ENCODE results near the gene FARP2. TPM values are rescaled to one million over a fixed set of nuclear protein-coding genes. Genes with fewer than 3 reads are reported as not detected.

FARP2 gene
- total RNA-seq, 1 donor from 2014 or later = 36.6 TPM

- intact Hi-C loops (cut with micrococcal nuclease) = no loop called here
- no peak overlapping the region for H3K4me3 Mint-ChIP-seq
- no peaks in the 10 kb centered on the region for H3K9me3 Mint-ChIP-seq
- no peak for DNase-seq (ENCODE audit: low spot score)
- H3K36me3 Mint-ChIP-seq (ENCODE audit: low read depth) = no peaks in the 10 kb centered on the region
- no peaks in the 10 kb centered on the region for H3K4me1 Mint-ChIP-seq (ENCODE audit: low read depth)
- H3K27me3 Mint-ChIP-seq (ENCODE audit: insufficient read depth) = peaks cover 1% of the 10 kb centered on the region
- H3K27ac Mint-ChIP-seq = no peak overlapping the region
These were observed 127.2 kb downstream of the FARP2 start for GRCh38 chr2:241483305-241483704.

- no peak overlapping the region for H3K27ac Mint-ChIP-seq
- H3K9me3 Mint-ChIP-seq = no peaks in the 10 kb centered on the region
- peaks cover 1% of the 10 kb centered on the region for H3K27me3 Mint-ChIP-seq (ENCODE audit: insufficient read depth)
- H3K4me3 Mint-ChIP-seq = no peak overlapping the region
- no peak for DNase-seq (ENCODE audit: low spot score)
- intact Hi-C loops (cut with micrococcal nuclease) = no loop called here
- H3K36me3 Mint-ChIP-seq (ENCODE audit: low read depth) = no peaks in the 10 kb centered on the region
- H3K4me1 Mint-ChIP-seq (ENCODE audit: low read depth) = no peaks in the 10 kb centered on the region
These were observed 129.3 kb downstream of the FARP2 start for GRCh38 chr2:241485172-241485911.

- Mint-ChIP-seq H3K4me3 (no peak overlapping the region), H3K27me3 (ENCODE audit: insufficient read depth) (peaks cover 1% of the 10 kb centered on the region), H3K36me3 (ENCODE audit: low read depth) (peaks cover 2% of the 10 kb centered on the region), H3K27ac (no peak overlapping the region), H3K4me1 (ENCODE audit: low read depth) (no peaks in the 10 kb centered on the region), H3K9me3 (no peaks in the 10 kb centered on the region)
- DNase-seq (ENCODE audit: low spot score) = no peak
- intact Hi-C loops (cut with micrococcal nuclease) = no loop called here
These were observed 133.0 kb downstream of the FARP2 start for GRCh38 chr2:241489088-241489487.

- Mint-ChIP-seq H3K4me1 (ENCODE audit: low read depth) (no peaks in the 10 kb centered on the region), H3K36me3 (ENCODE audit: low read depth) (peaks cover 3% of the 10 kb centered on the region), H3K4me3 (no peak overlapping the region), H3K27me3 (ENCODE audit: insufficient read depth) (peaks cover 1% of the 10 kb centered on the region), H3K9me3 (no peaks in the 10 kb centered on the region), H3K27ac (no peak overlapping the region)
- no peak for DNase-seq (ENCODE audit: low spot score)
- intact Hi-C loops (cut with micrococcal nuclease) = no loop called here
These were observed 133.9 kb downstream of the FARP2 start for GRCh38 chr2:241489733-241490680.

GRCh38 chr2:241490825-241491506 lies 134.9 kb downstream of the FARP2 start:
- no peaks in the 10 kb centered on the region for H3K27me3 Mint-ChIP-seq (ENCODE audit: insufficient read depth)
- H3K4me3 Mint-ChIP-seq = no peak overlapping the region
- intact Hi-C loops (cut with micrococcal nuclease) = no loop called here
- peaks cover 8% of the 10 kb centered on the region for H3K36me3 Mint-ChIP-seq (ENCODE audit: low read depth)
- no peaks in the 10 kb centered on the region for H3K9me3 Mint-ChIP-seq
- DNase-seq (ENCODE audit: low spot score) = no peak
- H3K27ac Mint-ChIP-seq = no peak overlapping the region
- no peaks in the 10 kb centered on the region for H3K4me1 Mint-ChIP-seq (ENCODE audit: low read depth)

GRCh38 chr2:241491549-241492173 lies 135.6 kb downstream of the FARP2 start:
- no peaks in the 10 kb centered on the region for H3K27me3 Mint-ChIP-seq (ENCODE audit: insufficient read depth)
- peaks cover 8% of the 10 kb centered on the region for H3K36me3 Mint-ChIP-seq (ENCODE audit: low read depth)
- no peaks in the 10 kb centered on the region for H3K4me1 Mint-ChIP-seq (ENCODE audit: low read depth)
- no peak for DNase-seq (ENCODE audit: low spot score)
- no peaks in the 10 kb centered on the region for H3K9me3 Mint-ChIP-seq
- H3K27ac Mint-ChIP-seq = no peak overlapping the region
- intact Hi-C loops (cut with micrococcal nuclease) = no loop called here
- no peak overlapping the region for H3K4me3 Mint-ChIP-seq

- no peak overlapping the region for H3K27ac Mint-ChIP-seq
- intact Hi-C loops (cut with micrococcal nuclease) = no loop called here
- no peak for DNase-seq (ENCODE audit: low spot score)
These were observed 136.1 kb downstream of the FARP2 start for GRCh38 chr2:241492174-241492565.

GRCh38 chr2:241493092-241493491 lies 137.0 kb downstream of the FARP2 start:
- no peak for DNase-seq (ENCODE audit: low spot score)
- no peaks in the 10 kb centered on the region for H3K27me3 Mint-ChIP-seq (ENCODE audit: insufficient read depth)
- no peak overlapping the region for H3K4me3 Mint-ChIP-seq
- H3K36me3 Mint-ChIP-seq (ENCODE audit: low read depth) = peaks cover 8% of the 10 kb centered on the region
- H3K9me3 Mint-ChIP-seq = no peaks in the 10 kb centered on the region
- intact Hi-C loops (cut with micrococcal nuclease) = no loop called here
- H3K27ac Mint-ChIP-seq = no peak overlapping the region
- no peaks in the 10 kb centered on the region for H3K4me1 Mint-ChIP-seq (ENCODE audit: low read depth)

More at GRCh38 chr2:241492174-241492565, 136.1 kb downstream of the FARP2 start:
- Mint-ChIP-seq H3K27me3 (ENCODE audit: insufficient read depth) (no peaks in the 10 kb centered on the region), H3K36me3 (ENCODE audit: low read depth) (peaks cover 8% of the 10 kb centered on the region), H3K4me3 (no peak overlapping the region), H3K9me3 (no peaks in the 10 kb centered on the region), H3K4me1 (ENCODE audit: low read depth) (no peaks in the 10 kb centered on the region)

GRCh38 chr2:241494311-241494908 lies 138.3 kb downstream of the FARP2 start:
- Mint-ChIP-seq H3K4me3 (no peak overlapping the region), H3K27ac (no peak overlapping the region), H3K36me3 (ENCODE audit: low read depth) (peaks cover 8% of the 10 kb centered on the region), H3K27me3 (ENCODE audit: insufficient read depth) (no peaks in the 10 kb centered on the region), H3K4me1 (ENCODE audit: low read depth) (no peaks in the 10 kb centered on the region), H3K9me3 (no peaks in the 10 kb centered on the region)
- no peak for DNase-seq (ENCODE audit: low spot score)
- intact Hi-C loops (cut with micrococcal nuclease) = no loop called here

- H3K4me3 Mint-ChIP-seq = no peak overlapping the region
- H3K9me3 Mint-ChIP-seq = no peaks in the 10 kb centered on the region
- intact Hi-C loops (cut with micrococcal nuclease) = no loop called here
- no peaks in the 10 kb centered on the region for H3K27me3 Mint-ChIP-seq (ENCODE audit: insufficient read depth)
- no peak overlapping the region for H3K27ac Mint-ChIP-seq
- H3K4me1 Mint-ChIP-seq (ENCODE audit: low read depth) = no peaks in the 10 kb centered on the region
- H3K36me3 Mint-ChIP-seq (ENCODE audit: low read depth) = peaks cover 8% of the 10 kb centered on the region
- DNase-seq (ENCODE audit: low spot score) = no peak
These were observed 139.3 kb downstream of the FARP2 start for GRCh38 chr2:241495172-241496002.

GRCh38 chr2:241496003-241496707 lies 140.1 kb downstream of the FARP2 start:
- no peak overlapping the region for H3K4me3 Mint-ChIP-seq
- intact Hi-C loops (cut with micrococcal nuclease) = no loop called here
- no peak for DNase-seq (ENCODE audit: low spot score)
- H3K27me3 Mint-ChIP-seq (ENCODE audit: insufficient read depth) = no peaks in the 10 kb centered on the region
- no peaks in the 10 kb centered on the region for H3K9me3 Mint-ChIP-seq
- no peak overlapping the region for H3K27ac Mint-ChIP-seq
- H3K4me1 Mint-ChIP-seq (ENCODE audit: low read depth) = no peaks in the 10 kb centered on the region
- peaks cover 8% of the 10 kb centered on the region for H3K36me3 Mint-ChIP-seq (ENCODE audit: low read depth)

Measured in activated T-helper 1 cell treated with anti-CD3 and anti-CD28 coated beads, Interleukin-12 subunit alpha, Interleukin-12 subunit beta, Interleukin-2, Interleukin-4 antibody, amounts not matched to agents 30 ng/mL and 10 ng/mL and 1 ng/mL, durations not matched to agents 14 hours and 24 hours and 36 hours (primary cell).